ENCODE measurements around the gene PLEKHJ1.
"Not testable (repeated sequence)": the region's sequence is repeated elsewhere in the genome, so short reads cannot be mapped to it uniquely, and the experiment has no call there.

Gene PLEKHJ1

GRCh38 chr19:2201473-2202148 lies 34.5 kb downstream of the PLEKHJ1 start:
- Histone ChIP-seq H3K4me1 (ENCODE audit: insufficient read depth, low read length) (no peaks in the 10 kb centered on the region), H3K9me3 (ENCODE audit: control insufficient read depth, insufficient read depth, low read length) (no peaks in the 10 kb centered on the region), H3K36me3 (ENCODE audit: insufficient read depth, low read length) (0 out of 2 replicates have a peak, but pooled peaks cover 5% of the 10 kb centered on the region), H3K9ac (ENCODE audit: low read depth, low read length) (no peak overlapping the region)

GRCh38 chr19:2200624-2201294 lies 35.4 kb downstream of the PLEKHJ1 start:
- H3K36me3 ChIP-seq (ENCODE audit: insufficient read depth, low read length) = not testable (repeated sequence)

DNA sequence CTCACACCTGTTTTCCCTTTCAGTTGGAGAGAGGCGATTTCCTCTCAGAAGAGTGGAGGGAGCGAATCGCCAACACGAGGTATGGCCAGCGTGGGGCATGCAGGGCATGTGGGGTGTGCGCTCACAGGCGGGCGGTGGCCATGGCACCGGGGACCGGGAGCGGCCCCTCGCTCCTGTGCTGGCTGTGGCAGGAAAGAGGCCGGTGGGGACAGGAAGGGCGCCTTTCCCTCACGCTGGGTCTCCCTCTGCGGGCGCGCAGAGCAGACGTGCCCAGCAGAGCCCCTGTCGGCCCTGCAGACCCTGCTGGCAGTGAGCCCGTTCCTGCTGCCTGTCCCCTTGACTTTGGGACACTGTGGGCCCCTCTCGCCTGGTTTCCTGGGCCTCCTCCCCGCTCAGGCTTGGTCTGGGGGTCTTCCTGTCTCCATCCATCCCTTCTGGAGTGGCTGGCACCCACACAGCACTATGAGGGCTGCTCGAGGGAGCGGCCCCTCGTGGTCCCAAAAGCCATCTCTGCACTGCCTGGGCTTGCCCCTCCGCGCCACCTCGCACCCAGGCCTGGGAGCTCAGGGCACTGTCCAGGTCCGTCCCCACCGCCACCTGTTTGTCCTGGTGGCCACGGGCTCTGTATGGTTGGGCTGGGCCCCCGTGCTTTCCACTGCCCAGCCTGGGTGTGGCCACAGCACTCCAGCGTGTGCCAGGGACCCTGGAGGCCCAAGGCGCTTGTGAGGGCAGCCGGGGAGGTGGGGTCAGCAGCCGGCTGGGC lies 36.1 kb downstream of the PLEKHJ1 start:
- Histone ChIP-seq H3K4me1 (ENCODE audit: insufficient read depth, low read length) (no peaks in the 10 kb centered on the region), H3K9me3 (ENCODE audit: control insufficient read depth, insufficient read depth, low read length) (no peaks in the 10 kb centered on the region), H3K36me3 (ENCODE audit: insufficient read depth, low read length) (0 out of 2 replicates have a peak, but pooled peaks cover 5% of the 10 kb centered on the region), H3K9ac (ENCODE audit: low read depth, low read length) (no peak overlapping the region)

More at GRCh38 chr19:2200624-2201294, 35.4 kb downstream of the PLEKHJ1 start:
- not testable (repeated sequence) for H3K9me3 ChIP-seq (ENCODE audit: control insufficient read depth, insufficient read depth, low read length); H3K4me1 ChIP-seq (ENCODE audit: insufficient read depth, low read length); H3K9ac ChIP-seq (ENCODE audit: low read depth, low read length)

DNA sequence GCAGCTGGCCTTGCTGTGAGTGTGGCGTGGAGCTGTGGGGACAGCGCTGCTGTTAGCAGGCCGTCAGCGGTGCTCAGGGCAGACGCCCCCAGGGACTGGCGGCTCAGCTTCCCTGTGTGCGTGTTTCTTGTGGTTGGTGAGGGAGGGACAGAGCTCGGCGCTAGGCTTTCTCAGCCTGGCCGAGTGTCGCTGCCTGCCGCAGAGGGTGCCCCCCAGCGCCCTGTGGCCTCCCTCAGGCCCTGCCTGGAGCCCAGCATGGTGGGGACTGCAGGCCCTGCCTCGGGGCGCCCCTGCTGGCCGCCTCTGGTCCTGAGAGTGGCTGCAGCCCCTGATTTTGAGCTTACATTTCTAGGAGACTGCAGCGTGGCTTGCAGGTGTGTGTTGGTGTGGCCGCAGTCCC lies 36.9 kb downstream of the PLEKHJ1 start:
- Histone ChIP-seq H3K36me3 (ENCODE audit: insufficient read depth, low read length) (0 out of 2 replicates have a peak, but pooled peaks cover 5% of the 10 kb centered on the region), H3K4me1 (ENCODE audit: insufficient read depth, low read length) (no peaks in the 10 kb centered on the region), H3K9me3 (ENCODE audit: control insufficient read depth, insufficient read depth, low read length) (no peaks in the 10 kb centered on the region), H3K9ac (ENCODE audit: low read depth, low read length) (no peak overlapping the region)

DNA sequence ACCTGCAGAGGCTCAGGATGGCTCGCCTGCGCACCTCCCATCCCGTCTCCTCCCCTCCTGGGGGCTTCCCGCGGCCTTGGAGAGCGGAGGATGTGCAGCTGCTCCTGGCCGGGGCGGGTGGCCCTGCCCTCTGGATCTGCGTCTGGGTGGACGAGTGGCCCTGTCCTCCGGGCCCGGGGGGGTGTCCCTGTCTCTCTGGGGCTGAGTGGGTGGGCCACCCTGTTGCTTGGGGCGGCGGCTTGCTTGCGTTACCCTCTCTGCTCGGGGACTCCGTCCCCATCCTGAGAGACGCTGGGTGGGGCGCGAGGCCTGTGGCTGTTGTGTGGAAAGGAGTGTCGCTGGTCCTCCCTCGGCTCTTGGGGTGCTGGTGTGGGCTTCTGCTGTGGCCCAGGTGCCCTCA lies 37.8 kb downstream of the PLEKHJ1 start:
- Histone ChIP-seq H3K9ac (ENCODE audit: low read depth, low read length) (no peak overlapping the region), H3K9me3 (ENCODE audit: control insufficient read depth, insufficient read depth, low read length) (no peaks in the 10 kb centered on the region), H3K36me3 (ENCODE audit: insufficient read depth, low read length) (peaks cover 9% of the 10 kb centered on the region), H3K4me1 (ENCODE audit: insufficient read depth, low read length) (no peaks in the 10 kb centered on the region)

GRCh38 chr19:2197270-2197669 lies 38.9 kb downstream of the PLEKHJ1 start:
- no peak overlapping the region for H3K9ac ChIP-seq (ENCODE audit: low read depth, low read length)
- peaks cover 9% of the 10 kb centered on the region for H3K36me3 ChIP-seq (ENCODE audit: insufficient read depth, low read length)
- no peaks in the 10 kb centered on the region for H3K9me3 ChIP-seq (ENCODE audit: control insufficient read depth, insufficient read depth, low read length)
- no peaks in the 10 kb centered on the region for H3K4me1 ChIP-seq (ENCODE audit: insufficient read depth, low read length)

GRCh38 chr19:2195914-2196313 lies 40.2 kb downstream of the PLEKHJ1 start:
- peaks cover 7% of the 10 kb centered on the region for H3K36me3 ChIP-seq (ENCODE audit: insufficient read depth, low read length)
- H3K9ac ChIP-seq (ENCODE audit: low read depth, low read length) = no peak overlapping the region
- no peaks in the 10 kb centered on the region for H3K9me3 ChIP-seq (ENCODE audit: control insufficient read depth, insufficient read depth, low read length)
- no peaks in the 10 kb centered on the region for H3K4me1 ChIP-seq (ENCODE audit: insufficient read depth, low read length)

DNA sequence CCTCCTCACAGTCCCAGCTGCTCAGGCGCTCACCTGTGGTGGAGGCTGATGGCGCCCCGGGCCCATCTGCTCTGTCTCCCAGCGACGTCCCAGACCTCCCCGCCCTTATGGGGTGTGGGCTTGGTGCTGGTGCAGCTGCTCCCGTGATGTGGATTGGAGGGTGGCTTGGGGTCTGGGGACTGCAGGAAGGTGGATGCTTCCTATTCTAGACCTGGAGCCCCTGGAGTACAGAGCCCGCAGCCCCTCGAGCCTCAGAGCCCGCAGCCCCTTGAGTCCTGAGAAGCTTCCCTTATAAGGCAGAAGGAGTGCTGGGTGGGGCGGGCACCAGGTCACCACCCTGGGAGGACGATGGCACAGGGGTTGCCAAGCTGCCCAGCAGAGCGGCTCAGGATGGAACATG lies 40.8 kb downstream of the PLEKHJ1 start:
- H3K9ac ChIP-seq (ENCODE audit: low read depth, low read length) = no peak overlapping the region
- H3K4me1 ChIP-seq (ENCODE audit: insufficient read depth, low read length) = no peaks in the 10 kb centered on the region
- H3K36me3 ChIP-seq (ENCODE audit: insufficient read depth, low read length) = peaks cover 7% of the 10 kb centered on the region
- no peaks in the 10 kb centered on the region for H3K9me3 ChIP-seq (ENCODE audit: control insufficient read depth, insufficient read depth, low read length)

GRCh38 chr19:2194513-2195078 lies 41.5 kb downstream of the PLEKHJ1 start:
- no peak overlapping the region for H3K9ac ChIP-seq (ENCODE audit: low read depth, low read length)
- H3K36me3 ChIP-seq (ENCODE audit: insufficient read depth, low read length) = peaks cover 7% of the 10 kb centered on the region
- H3K4me1 ChIP-seq (ENCODE audit: insufficient read depth, low read length) = no peaks in the 10 kb centered on the region
- H3K9me3 ChIP-seq (ENCODE audit: control insufficient read depth, insufficient read depth, low read length) = no peaks in the 10 kb centered on the region

DNA sequence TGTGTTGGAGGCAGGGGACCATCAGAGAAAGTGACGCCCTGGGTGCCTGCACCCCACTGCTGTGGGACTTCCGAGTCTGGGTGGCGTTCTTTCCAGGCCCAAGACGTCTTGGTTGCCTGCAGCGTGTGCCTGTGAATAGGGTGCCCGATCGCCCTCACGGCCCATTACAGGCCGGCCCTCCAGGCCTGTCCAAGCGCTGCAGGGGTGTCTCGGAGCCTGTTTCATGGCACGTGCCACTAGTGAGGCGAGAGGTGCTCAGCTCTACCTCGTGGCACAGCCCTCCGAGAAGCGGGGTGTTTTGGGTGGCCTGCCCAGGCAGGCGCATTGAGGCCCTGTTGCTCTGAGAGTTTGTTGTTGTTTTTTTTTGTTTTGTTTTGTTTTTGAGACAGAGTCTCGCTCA lies 42.3 kb downstream of the PLEKHJ1 start:
- Histone ChIP-seq H3K9ac (ENCODE audit: low read depth, low read length) (no peak overlapping the region), H3K9me3 (ENCODE audit: control insufficient read depth, insufficient read depth, low read length) (no peaks in the 10 kb centered on the region), H3K36me3 (ENCODE audit: insufficient read depth, low read length) (peaks cover 7% of the 10 kb centered on the region), H3K4me1 (ENCODE audit: insufficient read depth, low read length) (no peaks in the 10 kb centered on the region)

- no peaks in the 10 kb centered on the region for H3K9me3 ChIP-seq (ENCODE audit: control insufficient read depth, insufficient read depth, low read length)
- peaks cover 7% of the 10 kb centered on the region for H3K36me3 ChIP-seq (ENCODE audit: insufficient read depth, low read length)
- H3K4me1 ChIP-seq (ENCODE audit: insufficient read depth, low read length) = no peaks in the 10 kb centered on the region
- no peak overlapping the region for H3K9ac ChIP-seq (ENCODE audit: low read depth, low read length)
These were observed 43.3 kb downstream of the PLEKHJ1 start for GRCh38 chr19:2192862-2193261.

DNA sequence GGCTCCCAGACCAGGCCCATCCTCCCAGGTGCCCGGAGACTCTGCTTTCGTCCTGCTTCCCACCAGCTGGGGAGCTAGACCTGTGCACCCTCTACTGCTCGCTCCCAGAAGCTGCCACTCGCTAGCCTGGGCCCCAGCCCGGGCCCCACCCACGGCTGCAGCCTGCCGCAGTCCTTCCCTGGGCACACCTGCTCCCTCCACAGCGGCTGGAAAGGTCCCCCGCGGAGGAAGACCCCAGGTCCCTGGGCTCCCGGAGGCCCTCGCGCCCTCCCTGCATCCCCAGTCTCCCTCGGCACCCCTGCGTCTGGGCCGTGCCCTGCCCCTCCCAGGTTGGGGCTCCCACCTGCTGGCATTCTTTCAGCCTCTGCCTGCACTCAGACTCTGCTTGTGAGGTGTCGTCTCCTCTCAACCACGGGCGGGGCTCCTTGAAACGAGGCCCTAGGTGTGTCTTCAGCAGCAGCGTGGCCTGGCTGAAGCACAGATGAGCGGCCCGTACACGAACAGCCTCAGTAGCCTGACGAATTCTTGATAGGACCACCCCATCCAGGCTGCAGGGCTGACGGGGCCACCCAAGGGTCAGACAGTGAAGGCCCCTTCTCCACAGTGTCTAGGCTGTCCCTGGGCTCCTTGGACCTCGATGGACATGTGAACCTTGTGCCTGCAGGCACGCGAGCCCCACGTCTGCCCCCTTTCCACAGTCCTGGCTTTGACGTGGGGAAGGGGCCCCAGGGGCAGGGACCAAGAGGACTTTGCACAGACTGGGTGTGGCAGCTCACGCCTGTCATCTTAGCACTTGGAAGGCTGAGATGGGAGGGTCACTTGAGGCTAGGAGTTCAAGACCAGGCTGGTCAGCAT lies 44.4 kb downstream of the PLEKHJ1 start:
- Histone ChIP-seq H3K4me1 (ENCODE audit: insufficient read depth, low read length) (no peaks in the 10 kb centered on the region), H3K9me3 (ENCODE audit: control insufficient read depth, insufficient read depth, low read length) (no peaks in the 10 kb centered on the region), H3K9ac (ENCODE audit: low read depth, low read length) (no peak overlapping the region), H3K36me3 (ENCODE audit: insufficient read depth, low read length) (peaks cover 7% of the 10 kb centered on the region)

- Histone ChIP-seq H3K4me1 (ENCODE audit: insufficient read depth, low read length) (peaks cover 2% of the 10 kb centered on the region; the same call in 1 of the 2 replicates), H3K9ac (ENCODE audit: low read depth, low read length) (no peak overlapping the region), H3K9me3 (ENCODE audit: control insufficient read depth, insufficient read depth, low read length) (no peaks in the 10 kb centered on the region), H3K36me3 (ENCODE audit: insufficient read depth, low read length) (peaks cover 7% of the 10 kb centered on the region)
These were observed 45.2 kb downstream of the PLEKHJ1 start for GRCh38 chr19:2190848-2191455.
